ENCODE measurements around the gene CCDC191. TPM values are rescaled to one million over a fixed set of nuclear protein-coding genes. Genes with fewer than 3 reads are reported as not detected.

The CCDC191 gene
- total and polyA plus RNA-seq, 8 donors = 2.8 to 8.7 (median 4.4) TPM

- Histone ChIP-seq H3K4me3 (no peak overlapping the region), H3K4me1 (no peaks in the 10 kb centered on the region), H3K27me3 (no peaks in the 10 kb centered on the region), H3K27ac (no peak overlapping the region), H3K36me3 (no peaks in the 10 kb centered on the region), H3K9me3 (no peaks in the 10 kb centered on the region)
- ATAC-seq (no peak), FAIRE-seq (no peak), DNase-seq (no peak)
- 80 to 90% methylated on average over 2 of the region's 2 CpGs for WGBS, 2 donors
- intact Hi-C loops (cut with DNase I) = no loop called here
- no peak for TF ChIP-seq CTCF (IDR thresholded peaks at IDR 0.05)
Measured at GRCh38 chr3:114011059-114011797, 45.1 kb downstream of the CCDC191 start.

GRCh38 chr3:114005481-114005880, 50.8 kb downstream of the CCDC191 start:
- Histone ChIP-seq H3K36me3 (no peaks in the 10 kb centered on the region), H3K27me3 (no peaks in the 10 kb centered on the region), H3K27ac (no peak overlapping the region), H3K9me3 (no peaks in the 10 kb centered on the region), H3K4me3 (no peak overlapping the region), H3K4me1 (no peaks in the 10 kb centered on the region)
- DNase-seq (no peak), ATAC-seq (no peak), FAIRE-seq (no peak)
- 96 to 99% methylated on average over 5 of the region's 5 CpGs for WGBS, 2 donors
- intact Hi-C loops (cut with DNase I) = no loop called here
- no peak for TF ChIP-seq CTCF (IDR thresholded peaks at IDR 0.05)

- Histone ChIP-seq H3K36me3 (peaks cover 0 to 2% (median 0%) of the 10 kb centered on the region in 3 donors), H3K4me1 (no peaks in the 10 kb centered on the region), H3K9me3 (no peaks in the 10 kb centered on the region), H3K4me3 (no peak overlapping the region), H3K27ac (no peak overlapping the region), H3K27me3 (no peaks in the 10 kb centered on the region)
- no peak for TF ChIP-seq CTCF (IDR thresholded peaks at IDR 0.05)
- DNase-seq = no peak
- no peak for ATAC-seq
- FAIRE-seq = no peak
- 80 to 84% methylated on average over 4 of the region's 4 CpGs for WGBS, 2 donors
- intact Hi-C loops (cut with DNase I) = no loop called here
Measured at GRCh38 chr3:113985541-113985940, 70.8 kb downstream of the CCDC191 start.

- no peak for DNase-seq
- Histone ChIP-seq H3K9me3 (no peaks in the 10 kb centered on the region), H3K27ac (no peak overlapping the region), H3K4me3 (no peak overlapping the region), H3K36me3 (peaks cover 0 to 7% (median 0%) of the 10 kb centered on the region in 3 donors), H3K27me3 (no peaks in the 10 kb centered on the region), H3K4me1 (no peaks in the 10 kb centered on the region)
- 59 to 61% methylated on average over 3 of the region's 3 CpGs for WGBS, 2 donors
- ATAC-seq = no peak
- FAIRE-seq = no peak
- intact Hi-C loops (cut with DNase I) = no loop called here
- no peak for TF ChIP-seq CTCF (IDR thresholded peaks at IDR 0.05)
Measured at GRCh38 chr3:113983544-113983943, 72.8 kb downstream of the CCDC191 start.

- FAIRE-seq (no peak), ATAC-seq (no peak), DNase-seq (no peak)
- intact Hi-C loops (cut with DNase I) = no loop called here
- no peak overlapping the region for H3K4me3 ChIP-seq
- TF ChIP-seq CTCF (IDR thresholded peaks at IDR 0.05) = no peak
- H3K36me3 ChIP-seq = peaks cover 0 to 10% (median 0%) of the 10 kb centered on the region in 3 donors
- H3K9me3 ChIP-seq = no peaks in the 10 kb centered on the region
- H3K27ac ChIP-seq = no peak overlapping the region
- H3K27me3 ChIP-seq = no peaks in the 10 kb centered on the region
- H3K4me1 ChIP-seq = no peaks in the 10 kb centered on the region
Measured at GRCh38 chr3:113981803-113982202, 74.5 kb downstream of the CCDC191 start.

Data from pancreas (tissue), 10 donors.